Bronchial epithelial cell (primary cell): Measurements from ENCODE around the gene SLC22A15. TPM values are rescaled to one million over a fixed set of nuclear protein-coding genes. Genes with fewer than 3 reads are reported as not detected.
A peak's percentile ranks its signal among the peaks of the same experiment; 100 is the strongest.

Source experiments
- DNase-seq: peaks from one replicate; pipeline ENCODE4 v3.0.0-alpha.2; 2010; ENCODE audit warnings: low read depth
- FAIRE-seq: peaks from 2 replicates; lab custom pipeline; 2011; peaks lifted over from hg19 to GRCh38; lab: Jason Lieb, UNC
- H3K27me3 ChIP-seq: 2 replicates; pipeline ENCODE4 v1.5.1; 2011; ENCODE audit warnings: low read length; ENCODE audit not compliant: control insufficient read depth, insufficient read depth
- H3K36me3 ChIP-seq: 2 replicates; pipeline ENCODE4 v1.5.1; 2011; ENCODE audit warnings: low read length; ENCODE audit not compliant: control insufficient read depth, insufficient read depth
- H3K4me3 ChIP-seq: 2 replicates; pipeline ENCODE4 v1.5.1; 2011; ENCODE audit warnings: mild to moderate bottlenecking, low read depth, low read length, control low read depth
- CTCF ChIP-seq: IDR thresholded peaks from 2 replicates; pipeline ENCODE4 v1.5.1; 2011; ENCODE audit warnings: mild to moderate bottlenecking, moderate library complexity, low read length, control low read depth, inconsistent platforms; ENCODE audit not compliant: insufficient read depth, severe bottlenecking
- total RNA-seq: library from RNA; depleted of rRNA; stranded (reverse); fragments of >200 nt; gene quantifications from 2 replicates; pipeline ENCODE4 v1.2.1, GENCODE V29; 2014

The SLC22A15 gene
- total RNA-seq, 1 donor from 2014 or later, result 22.6 TPM

- TF ChIP-seq CTCF, result no peak
- H3K4me3 ChIP-seq, result peak overlapping the region; percentile 81
- peaks cover 4% of the 10 kb centered on the region for H3K36me3 ChIP-seq
- FAIRE-seq (no peak), DNase-seq (peak; percentile 20)
- H3K27me3 ChIP-seq, result no peaks in the 10 kb centered on the region
These were observed 697 bp downstream of the SLC22A15 start for GRCh38 chr1:115976921-115977498.

GRCh38 chr1:115977499-115978258 is 1.4 kb downstream of the SLC22A15 start:
- no peak for TF ChIP-seq CTCF
- Histone ChIP-seq H3K36me3 (peaks cover 4% of the 10 kb centered on the region), H3K4me3 (peak overlapping the region; percentile 81), H3K27me3 (no peaks in the 10 kb centered on the region)
- FAIRE-seq, result peak; percentile 62
- peak; percentile 90 for DNase-seq

- FAIRE-seq, result no peak
- Histone ChIP-seq H3K27me3 (no peaks in the 10 kb centered on the region), H3K4me3 (peak overlapping the region; percentile 81), H3K36me3 (peaks cover 4% of the 10 kb centered on the region)
- DNase-seq, result no peak
- no peak for TF ChIP-seq CTCF
These were observed 2.1 kb downstream of the SLC22A15 start for GRCh38 chr1:115978292-115978941.

GRCh38 chr1:115980156-115980555 is 3.8 kb downstream of the SLC22A15 start:
- no peak for TF ChIP-seq CTCF
- DNase-seq (no peak), FAIRE-seq (no peak)
- Histone ChIP-seq H3K36me3 (peaks cover 8% of the 10 kb centered on the region), H3K27me3 (no peaks in the 10 kb centered on the region), H3K4me3 (no peak overlapping the region)

GRCh38 chr1:115980998-115981993 is 5.0 kb downstream of the SLC22A15 start:
- FAIRE-seq, result peak; percentile 32
- peak; percentile 57 for DNase-seq
- no peaks in the 10 kb centered on the region for H3K27me3 ChIP-seq
- TF ChIP-seq CTCF, result peak; percentile 67
- no peak overlapping the region for H3K4me3 ChIP-seq
- H3K36me3 ChIP-seq, result peaks cover 8% of the 10 kb centered on the region
